Non-pigmented ciliary epithelial cell (primary cell): ENCODE data around the gene ACVR1.

Source experiments
- DNase-seq: peaks from one replicate; pipeline ENCODE4 v3.0.0-alpha.2; 2010; ENCODE audit warnings: low read depth

The ACVR1 gene

GRCh38 chr2:157853211-157853610 is 22.9 kb downstream of the ACVR1 start:
- DNase-seq, result no peak

GRCh38 chr2:157849591-157849990 is 26.5 kb downstream of the ACVR1 start:
- DNase-seq, result no peak

- no peak for DNase-seq
These were observed 27.9 kb downstream of the ACVR1 start for GRCh38 chr2:157848213-157848612.

GRCh38 chr2:157845081-157845480 is 31.0 kb downstream of the ACVR1 start:
- DNase-seq, result no peak

GRCh38 chr2:157843935-157844334 is 32.2 kb downstream of the ACVR1 start:
- DNase-seq, result no peak

GRCh38 chr2:157843081-157843480 is 33.0 kb downstream of the ACVR1 start:
- no peak for DNase-seq

GRCh38 chr2:157842106-157842879 is 33.8 kb downstream of the ACVR1 start:
- DNase-seq, result no peak

GRCh38 chr2:157841485-157841884 is 34.6 kb downstream of the ACVR1 start:
- no peak for DNase-seq

- no peak for DNase-seq
These were observed 35.5 kb downstream of the ACVR1 start for GRCh38 chr2:157840568-157841156.

GRCh38 chr2:157839822-157840221 is 36.3 kb downstream of the ACVR1 start:
- DNase-seq, result no peak

- no peak for DNase-seq
These were observed 36.8 kb downstream of the ACVR1 start for GRCh38 chr2:157839162-157839801.

GRCh38 chr2:157838442-157839161 is 37.5 kb downstream of the ACVR1 start:
- DNase-seq, result peak; percentile 69

GRCh38 chr2:157837851-157838441 is 38.2 kb downstream of the ACVR1 start:
- DNase-seq, result no peak

GRCh38 chr2:157836531-157836930 is 39.6 kb downstream of the ACVR1 start:
- DNase-seq, result no peak

GRCh38 chr2:157835425-157835824 is 40.7 kb downstream of the ACVR1 start:
- no peak for DNase-seq

- no peak for DNase-seq
These were observed 41.1 kb downstream of the ACVR1 start for GRCh38 chr2:157835006-157835405.

GRCh38 chr2:157833721-157834120 is 42.4 kb downstream of the ACVR1 start:
- no peak for DNase-seq

GRCh38 chr2:157831573-157832315 is 44.4 kb downstream of the ACVR1 start:
- no peak for DNase-seq

GRCh38 chr2:157830696-157831570 is 45.2 kb downstream of the ACVR1 start:
- peak; percentile 90 for DNase-seq

- no peak for DNase-seq
These were observed 45.9 kb downstream of the ACVR1 start for GRCh38 chr2:157830266-157830665.

- DNase-seq, result no peak
These were observed 48.8 kb downstream of the ACVR1 start for GRCh38 chr2:157827377-157827776.
